ENCODE results near the gene PIK3CA. TPM values are rescaled to one million over a fixed set of nuclear protein-coding genes. Genes with fewer than 3 reads are reported as not detected.

PIK3CA gene
- total and polyA plus RNA-seq, 2 donors (not counting 3 experiments of a cell fraction or from before 2014, with no cell fraction given): 4.2 to 25.8 TPM

DNA sequence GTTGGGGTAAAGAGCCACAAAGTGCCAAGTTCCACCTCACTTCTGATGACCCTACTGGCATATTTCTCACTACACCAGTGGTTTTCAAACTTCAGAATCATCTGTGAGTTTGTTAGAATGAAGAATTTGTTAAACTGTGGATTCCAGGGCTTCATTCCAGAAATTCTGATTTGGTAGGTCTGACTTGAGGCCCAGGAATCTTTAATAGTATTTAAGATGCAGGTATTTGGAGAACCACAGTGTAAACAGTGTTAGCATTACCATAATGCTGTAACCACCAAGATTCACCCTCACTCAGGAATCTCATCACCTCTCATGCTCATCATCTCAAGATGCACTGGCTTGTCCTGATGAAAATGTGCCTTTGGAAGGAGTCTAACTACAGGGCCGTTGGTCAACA is 96.7 kb downstream of the PIK3CA start:
- Histone ChIP-seq H2AFZ (ENCODE audit: low read depth, low read length) (no peak overlapping the region), H3K27ac (ENCODE audit: insufficient read depth, low read depth, low read length) (no peak overlapping the region), H3K4me1 (ENCODE audit: control insufficient read depth, extremely low read depth, insufficient read depth, low read length) (peaks cover 8% of the 10 kb centered on the region), H3K79me2 (ENCODE audit: control insufficient read depth, insufficient read depth, low read length) (no peaks in the 10 kb centered on the region), H4K20me1 (replicated peaks; ENCODE audit: control insufficient read depth, extremely low read depth, insufficient read depth, low read length) (no peaks in the 10 kb centered on the region), H3K36me3 (ENCODE audit: control insufficient read depth in 2 of 2, extremely low read depth in 1 of 2, insufficient read depth in 2 of 2, low read length in 2 of 2) (no peaks in the 10 kb centered on the region), H3K4me2 (ENCODE audit: insufficient read depth, low read length) (no peak overlapping the region), H3K9me3 (replicated peaks; ENCODE audit: control insufficient read depth, insufficient read depth, low read length) (no peaks in the 10 kb centered on the region), H3K9ac (replicated peaks; ENCODE audit: extremely low read depth, insufficient read depth, low read length) (no peak overlapping the region), H3K4me3 (replicated peaks in 1 of 3; ENCODE audit: insufficient read depth in 1 of 3, low read depth in 1 of 3, low read length in 3 of 3) (no peak overlapping the region), H3K9me1 (replicated peaks; ENCODE audit: control insufficient read depth, extremely low read depth, insufficient read depth, low read length) (no peaks in the 10 kb centered on the region), H3K27me3 (ENCODE audit: control insufficient read depth in 2 of 2, insufficient read depth in 2 of 2, low read length in 2 of 2) (no peaks in the 10 kb centered on the region)
- dilution Hi-C loops (cut with MboI; ENCODE audit: extremely low pct_ligation_motif_present, low sequenced_read_pairs) (no loop called here), intact Hi-C loops (cut with micrococcal nuclease) (no loop called here)
- no peak for FAIRE-seq
- TF ChIP-seq, protein P1, sequence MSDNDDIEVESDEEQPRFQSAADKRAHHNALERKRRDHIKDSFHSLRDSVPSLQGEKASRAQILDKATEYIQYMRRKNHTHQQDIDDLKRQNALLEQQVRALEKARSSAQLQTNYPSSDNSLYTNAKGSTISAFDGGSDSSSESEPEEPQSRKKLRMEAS (IDR thresholded peaks at IDR 0.05; ENCODE audit: insufficient read depth, insufficient read length): no peak
- TF ChIP-seq POLR2A (IDR thresholded peaks at IDR 0.05; ENCODE audit: low read depth, low read length) (no peak), MYC (IDR thresholded peaks at IDR 0.05; ENCODE audit: low read depth, low read length) (no peak), EZH2 (IDR thresholded peaks at IDR 0.05; ENCODE audit: borderline replicate concordance, low read depth, low read length, severe bottlenecking) (no peak), POLR2AphosphoS5 (IDR thresholded peaks at IDR 0.05; ENCODE audit: insufficient read depth, low read depth, low read length) (no peak), FOS (IDR thresholded peaks at IDR 0.05; ENCODE audit: borderline replicate concordance, insufficient read depth, low read length) (no peak), GATA2 (IDR thresholded peaks at IDR 0.05; ENCODE audit: insufficient read depth, insufficient read length, low read depth, low read length) (no peak), JUN (IDR thresholded peaks at IDR 0.05; ENCODE audit: borderline replicate concordance, insufficient read depth, insufficient read length, low read depth) (no peak)
- CTCF ChIA-PET: no interaction called here
- no TSS peak for BruUV-seq (replicated peaks)
- no peak for DNase-seq (ENCODE audit: low read depth, low spot score)
- POLR2A ChIA-PET: no interaction called here

Measured in endothelial cell of umbilical vein (primary cell).